K562 (cell line): Measurements from ENCODE around the gene TGFB1I1. TPM values are rescaled to one million over a fixed set of nuclear protein-coding genes. Genes with fewer than 3 reads are reported as not detected.

Source experiments
- ATAC-seq: fragments of 200-7000 bp; cut with Tn5 transposase; 3 replicates; pipeline ENCODE4 v1.9.1; 2020; ENCODE audit warnings: moderate library complexity
- BruUV-seq: library from RNA; stranded (reverse); fragments of 400-500 nt; replicated peaks from 2 replicates; lab custom pipeline; 2021; lab: Mats Ljungman, UMichigan
- CTCF ChIA-PET: fragments of 300-600 bp; formaldehyde crosslinking; extraction: SDS; loops from one replicate; lab custom pipeline; 2021; ENCODE audit warnings: low intra/inter-chr PET ratio; lab: Yijun Ruan, JAX
- POLR2A ChIA-PET: fragments of 300-600, 350-650 bp; sonication (Branson Sonifier 250); formaldehyde crosslinking; extraction: SDS; loops from one replicate; lab custom pipeline; 2021; ENCODE audit warnings: antibody characterized with exemption, inconsistent platforms; lab: Yijun Ruan, JAX
- DNase-seq, 4 experiments: peaks; one replicate each; pipeline versions ENCODE4 v3.0.0 to v3.0.0-alpha.2; 2011 to 2018; ENCODE audit warnings: low spot score in 3 of 4, mixed read lengths in 3 of 4; ENCODE audit errors: extremely low read depth in 1 of 4
- FAIRE-seq: peaks from 2 replicates; lab custom pipeline; 2011; peaks lifted over from hg19 to GRCh38; lab: Jason Lieb, UNC
- H2AFZ ChIP-seq: 2 replicates; pipeline ENCODE4 v1.6.0; 2011; ENCODE audit warnings: low read depth, low read length, control low read depth, inconsistent platforms
- H3K27ac ChIP-seq: fragments of 200-600 bp; 3 replicates; pipeline ENCODE4 v1.8.0; 2011; ENCODE audit warnings: low read depth, mild to moderate bottlenecking, control low read depth, inconsistent platforms, low read length, moderate library complexity, mixed read lengths; ENCODE audit errors: extremely low read depth
- H3K27me3 ChIP-seq, 2 experiments: fragments of 300-600 bp in 1 of 2; 2 replicates in 1 of 2; 3 replicates in 1 of 2; pipeline versions ENCODE4 v1.6.0 to v1.8.0; 2011; ENCODE audit warnings: inconsistent platforms in 2 of 2, low read length in 2 of 2, mild to moderate bottlenecking in 1 of 2, mixed read lengths in 1 of 2, moderate library complexity in 1 of 2; ENCODE audit not compliant: control insufficient read depth in 2 of 2, insufficient read depth in 2 of 2
- H3K36me3 ChIP-seq: fragments of 300-600 bp; 3 replicates; pipeline ENCODE4 v1.8.0; 2011; ENCODE audit warnings: mild to moderate bottlenecking, low read length, inconsistent platforms; ENCODE audit not compliant: control insufficient read depth, insufficient read depth
- H3K4me1 ChIP-seq, 2 experiments: fragments of 200-600 bp in 1 of 2; replicated peaks in 1 of 2; 2 replicates in 1 of 2; 3 replicates in 1 of 2; pipeline versions ENCODE4 v1.5.1 to v1.8.0; 2011; ENCODE audit warnings: inconsistent platforms in 2 of 2, low read length in 2 of 2, mild to moderate bottlenecking in 1 of 2, mixed read lengths in 1 of 2, moderate library complexity in 1 of 2; ENCODE audit not compliant: control insufficient read depth in 2 of 2, insufficient read depth in 2 of 2
- H3K4me2 ChIP-seq: 2 replicates; pipeline ENCODE4 v1.6.1; 2011; ENCODE audit warnings: low read length, control low read depth, inconsistent platforms, mixed read lengths; ENCODE audit not compliant: insufficient read depth
- H3K4me3 ChIP-seq: fragments of 200-600 bp; sonication (generic), shearing (Covaris generic); 2 replicates; pipeline ENCODE4 v1.5.1; 2016; ENCODE audit warnings: control low read depth, inconsistent platforms
- H3K79me2 ChIP-seq: fragments of 200-600 bp; 3 replicates; pipeline ENCODE4 v1.8.0; 2011; ENCODE audit warnings: low read length, inconsistent platforms; ENCODE audit not compliant: control insufficient read depth, insufficient read depth
- H3K9ac ChIP-seq, 2 experiments: 2 replicates each; pipeline versions ENCODE4 v1.6.0 to v1.6.1; 2011; ENCODE audit warnings: low read depth in 2 of 2, low read length in 2 of 2, control low read depth in 1 of 2, inconsistent platforms in 1 of 2, mild to moderate bottlenecking in 1 of 2, mixed read lengths in 1 of 2; ENCODE audit not compliant: insufficient read depth in 1 of 2
- H3K9me1 ChIP-seq: one replicate; pipeline ENCODE4 v1.6.0; 2011; ENCODE audit warnings: inconsistent platforms, mild to moderate bottlenecking, low read length, moderate library complexity; ENCODE audit not compliant: control insufficient read depth, insufficient read depth
- H3K9me3 ChIP-seq: replicated peaks from 2 replicates; pipeline ENCODE4 v1.5.1; 2011; ENCODE audit warnings: low read depth, low read length, inconsistent platforms; ENCODE audit not compliant: control insufficient read depth, insufficient read depth
- H4K20me1 ChIP-seq: replicated peaks from 2 replicates; pipeline ENCODE4 v1.6.1; 2011; ENCODE audit warnings: low read length, inconsistent platforms, mixed read lengths; ENCODE audit not compliant: control insufficient read depth, insufficient read depth
- FOXA3 ChIP-seq, 2 experiments: fragments of 450-650 bp in 1 of 2; sonication (generic) in 1 of 2; formaldehyde crosslinking; IDR thresholded peaks in 1 of 2; conservative IDR thresholded peaks in 1 of 2; 2 replicates each; pipeline versions ENCODE4 v1.4.0 to v1.8.0; 2020 to 2022; ENCODE audit warnings: mild to moderate bottlenecking in 2 of 2, missing genetic modification reagents in 1 of 2
- KDM2B ChIP-seq: fragments of 250-450 bp; sonication (Bioruptor Pico); IDR thresholded peaks from 2 replicates; pipeline ENCODE4 v1.8.0; 2021; ENCODE audit warnings: mild to moderate bottlenecking, moderate library complexity
- ZNF354B ChIP-seq: fragments of 250-450 bp; sonication (Bioruptor Pico); IDR thresholded peaks from 2 replicates; pipeline ENCODE4 v1.4.0; 2020
- ZNF444 ChIP-seq: fragments of 250-450 bp; sonication (Bioruptor Pico); IDR thresholded peaks from 2 replicates; pipeline ENCODE4 v1.4.0; 2020; ENCODE audit warnings: mild to moderate bottlenecking, moderate library complexity
- WGBS: fragments of 100-300 bp; shearing (Covaris generic); methylation state at CpG from one replicate; pipeline ENCODE4 v1.1.6; 2016; ENCODE audit warnings: low coverage, mixed read lengths; ENCODE audit not compliant: insufficient coverage; ENCODE audit errors: missing lambda C conversion rate; 5-methylcytosine and 5-hydroxymethylcytosine counted together
- in situ Hi-C: fragments of 300-500 bp; cut with MboI; formaldehyde crosslinking; loops from 4 replicates; pipeline ENCODE4 v1.15.0; 2018; ENCODE audit warnings: inconsistent platforms, mixed read lengths
- intact Hi-C: fragments of 100-400 bp; cut with micrococcal nuclease; formaldehyde crosslinking; loops from 2 replicates; pipeline ENCODE4 v1.14.2; 2022
- polyA plus RNA-seq, 8 experiments: library from polyadenylated mRNA; depleted of rRNA in 4 of 8; stranded (reverse) in 5 of 8; unstranded in 3 of 8; fragments of >200 nt; fragmentation: Nextera tagmentation in 2 of 8; fragmentation: Illumina TruSeq in 1 of 8; extraction: Ambion mirVana in 2 of 8; extraction: Trizol in 1 of 8; gene quantifications; 2 replicates each; pipeline versions ENCODE4 v1.2.1 to v1.2.3, GENCODE V29; 2011 to 2014; ENCODE audit warnings: inconsistent platforms in 1 of 8, missing spikeins in 1 of 8
- total RNA-seq, 7 experiments: library from RNA; depleted of rRNA in 6 of 7; stranded (reverse); fragments of >200 nt in 6 of 7; fragmentation: Illumina TruSeq in 2 of 7; extraction: Trizol in 2 of 7; gene quantifications; 2 replicates each; pipeline versions ENCODE4 v1.2.1 to v1.2.3, GENCODE V29; 2011 to 2021; ENCODE audit warnings: low replicate concordance in 1 of 7
- TF ChIP-seq, protein P1 (sequence below): sonication (generic); formaldehyde crosslinking; IDR thresholded peaks from 2 replicates; pipeline ENCODE4 v1.8.0; 2022; ENCODE audit warnings: mild to moderate bottlenecking, missing genetic modification reagents

The TGFB1I1 gene
- total and polyA plus RNA-seq, 9 of the 15 experiments (the other 6 are each of a cell fraction or from before 2014, with no cell fraction given): 0.04 to 0.91 (median 0.19) TPM

DNA sequence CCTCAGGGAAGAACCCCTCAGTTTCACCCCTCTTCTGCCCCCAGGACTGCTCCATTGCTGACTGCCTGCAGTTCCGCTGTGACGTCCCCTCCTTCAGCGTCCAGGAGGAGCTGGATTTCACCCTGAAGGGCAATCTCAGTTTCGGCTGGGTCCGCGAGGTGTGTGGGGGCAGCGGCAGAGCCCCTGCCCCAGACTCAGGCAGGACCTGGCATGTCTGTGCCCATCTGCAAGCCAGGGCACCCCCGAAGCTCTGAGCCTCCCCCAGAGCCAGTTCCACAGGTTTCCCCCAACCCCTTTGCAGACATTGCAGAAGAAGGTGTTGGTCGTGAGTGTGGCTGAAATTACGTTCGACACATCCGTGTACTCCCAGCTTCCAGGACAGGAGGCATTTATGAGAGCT, 48.2 kb upstream of the TGFB1I1 start:
- H3K9me3 ChIP-seq: no peaks in the 10 kb centered on the region
- DNase-seq: no peak
- H3K9ac ChIP-seq: no peak overlapping the region; a peak in 1 of 4 replicates
- intact Hi-C loops (no loop called here), in situ Hi-C loops (no loop called here)
- no TSS peak for BruUV-seq
- no peaks in the 10 kb centered on the region; the same call in 1 of the 2 replicates for H4K20me1 ChIP-seq
- FAIRE-seq: no peak
- ChIA-PET POLR2A (interaction anchor here (0.6 kb wide), 2 partner anchors 36 to 243 kb away, joined by 3 to 4 read pairs; no protein-coding TSS in a partner anchor), CTCF (no interaction called here)
- H3K9me1 ChIP-seq: no peaks in the 10 kb centered on the region
- H3K4me3 ChIP-seq: no peak overlapping the region
- WGBS: 8% methylated on average over 10 of the region's 12 CpGs
- H3K4me2 ChIP-seq: no peak overlapping the region
- H3K79me2 ChIP-seq: no peaks in the 10 kb centered on the region
- H2AFZ ChIP-seq: no peak overlapping the region
- peaks cover 17 to 44% of the 10 kb centered on the region in 2 experiments; a peak in 4 of 5 replicates for H3K27me3 ChIP-seq
- H3K27ac ChIP-seq: no peak overlapping the region
- no peak for ATAC-seq
- H3K4me1 ChIP-seq: peaks cover 0 to 13% of the 10 kb centered on the region in 2 experiments; a peak in 2 of 5 replicates
- no peak for TF ChIP-seq ZNF354B
- TF ChIP-seq FOXA3 (CRISPR knock-in tag; conservative IDR thresholded peaks at IDR 0.05 in 1 of 2, IDR thresholded peaks at IDR 0.05 in 1 of 2): no peak
- TF ChIP-seq, protein P1, sequence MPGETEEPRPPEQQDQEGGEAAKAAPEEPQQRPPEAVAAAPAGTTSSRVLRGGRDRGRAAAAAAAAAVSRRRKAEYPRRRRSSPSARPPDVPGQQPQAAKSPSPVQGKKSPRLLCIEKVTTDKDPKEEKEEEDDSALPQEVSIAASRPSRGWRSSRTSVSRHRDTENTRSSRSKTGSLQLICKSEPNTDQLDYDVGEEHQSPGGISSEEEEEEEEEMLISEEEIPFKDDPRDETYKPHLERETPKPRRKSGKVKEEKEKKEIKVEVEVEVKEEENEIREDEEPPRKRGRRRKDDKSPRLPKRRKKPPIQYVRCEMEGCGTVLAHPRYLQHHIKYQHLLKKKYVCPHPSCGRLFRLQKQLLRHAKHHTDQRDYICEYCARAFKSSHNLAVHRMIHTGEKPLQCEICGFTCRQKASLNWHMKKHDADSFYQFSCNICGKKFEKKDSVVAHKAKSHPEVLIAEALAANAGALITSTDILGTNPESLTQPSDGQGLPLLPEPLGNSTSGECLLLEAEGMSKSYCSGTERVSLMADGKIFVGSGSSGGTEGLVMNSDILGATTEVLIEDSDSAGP: no peak
- TF ChIP-seq ZNF444 (CRISPR knock-in tag): no peak
- TF ChIP-seq KDM2B: no peak
- H3K36me3 ChIP-seq: no peaks in the 10 kb centered on the region
